ENCODE data around the gene KLRF2.

Gene KLRF2

DNA sequence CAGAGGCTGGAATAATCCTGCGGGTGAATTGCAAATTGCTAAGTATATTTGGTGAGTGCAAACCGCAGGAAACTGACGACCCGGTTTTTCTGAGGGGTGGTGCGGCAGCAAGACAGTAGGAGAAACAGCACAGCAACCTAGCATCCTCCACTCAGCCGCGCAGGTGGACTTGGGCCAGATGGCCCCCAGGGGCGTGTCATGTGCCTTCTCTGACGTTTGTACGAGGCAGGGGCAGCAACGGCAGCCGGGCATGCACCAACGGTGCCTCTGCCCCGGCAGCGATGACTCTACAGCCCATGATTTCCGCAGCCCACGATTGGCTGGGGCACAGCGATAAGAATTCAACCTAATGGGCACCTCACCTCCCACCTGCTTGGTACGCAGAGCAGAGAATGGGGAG, 62.0 kb downstream of the KLRF2 start:
- TF ChIP-seq, protein P1, sequence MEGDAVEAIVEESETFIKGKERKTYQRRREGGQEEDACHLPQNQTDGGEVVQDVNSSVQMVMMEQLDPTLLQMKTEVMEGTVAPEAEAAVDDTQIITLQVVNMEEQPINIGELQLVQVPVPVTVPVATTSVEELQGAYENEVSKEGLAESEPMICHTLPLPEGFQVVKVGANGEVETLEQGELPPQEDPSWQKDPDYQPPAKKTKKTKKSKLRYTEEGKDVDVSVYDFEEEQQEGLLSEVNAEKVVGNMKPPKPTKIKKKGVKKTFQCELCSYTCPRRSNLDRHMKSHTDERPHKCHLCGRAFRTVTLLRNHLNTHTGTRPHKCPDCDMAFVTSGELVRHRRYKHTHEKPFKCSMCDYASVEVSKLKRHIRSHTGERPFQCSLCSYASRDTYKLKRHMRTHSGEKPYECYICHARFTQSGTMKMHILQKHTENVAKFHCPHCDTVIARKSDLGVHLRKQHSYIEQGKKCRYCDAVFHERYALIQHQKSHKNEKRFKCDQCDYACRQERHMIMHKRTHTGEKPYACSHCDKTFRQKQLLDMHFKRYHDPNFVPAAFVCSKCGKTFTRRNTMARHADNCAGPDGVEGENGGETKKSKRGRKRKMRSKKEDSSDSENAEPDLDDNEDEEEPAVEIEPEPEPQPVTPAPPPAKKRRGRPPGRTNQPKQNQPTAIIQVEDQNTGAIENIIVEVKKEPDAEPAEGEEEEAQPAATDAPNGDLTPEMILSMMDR (IDR thresholded peaks at IDR 0.05; ENCODE audit: low read depth, low read length, missing control alignments), result no peak
- DNase-seq (ENCODE audit: low read depth), result no peak
- no peak overlapping the region for H3K4me3 ChIP-seq (ENCODE audit: low read depth, low read length)

DNA sequence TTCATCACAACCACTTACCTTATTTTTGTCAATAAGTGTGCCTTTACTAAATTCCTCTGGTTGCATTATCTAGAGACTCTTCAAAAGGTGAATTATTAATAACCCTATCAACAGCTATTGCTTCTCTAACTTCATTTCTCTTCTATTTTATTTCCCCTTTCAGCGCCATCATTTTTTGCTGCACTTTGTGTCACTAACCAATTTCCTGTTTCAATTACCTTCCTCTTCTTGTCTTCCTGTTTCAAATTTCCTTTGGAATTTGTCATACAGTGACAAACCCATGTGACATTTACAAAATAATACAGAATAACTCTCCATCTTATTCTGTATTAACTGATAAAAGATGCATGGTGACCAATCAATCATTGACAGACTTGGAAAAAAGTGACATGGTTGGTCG, 63.1 kb downstream of the KLRF2 start:
- H3K4me3 ChIP-seq (ENCODE audit: low read depth, low read length), result no peak overlapping the region
- DNase-seq (ENCODE audit: low read depth), result no peak
- TF ChIP-seq, protein P1 (IDR thresholded peaks at IDR 0.05; ENCODE audit: low read depth, low read length, missing control alignments), result no peak

Measured in GM12864 (cell line).